C4-2B (cell line): ENCODE measurements around the gene GOLGA1.

Experiments
- ZFX ChIP-seq: fragments of 450-650 bp; IDR thresholded peaks from 2 replicates; pipeline ENCODE4 v1.6.1; 2017
- TF ChIP-seq, protein P1 (sequence below): fragments of 450-650 bp; conservative IDR thresholded peaks from 2 replicates; pipeline ENCODE4 v1.5.1; 2017; ENCODE audit warnings: mild to moderate bottlenecking

- TF ChIP-seq, protein P1, sequence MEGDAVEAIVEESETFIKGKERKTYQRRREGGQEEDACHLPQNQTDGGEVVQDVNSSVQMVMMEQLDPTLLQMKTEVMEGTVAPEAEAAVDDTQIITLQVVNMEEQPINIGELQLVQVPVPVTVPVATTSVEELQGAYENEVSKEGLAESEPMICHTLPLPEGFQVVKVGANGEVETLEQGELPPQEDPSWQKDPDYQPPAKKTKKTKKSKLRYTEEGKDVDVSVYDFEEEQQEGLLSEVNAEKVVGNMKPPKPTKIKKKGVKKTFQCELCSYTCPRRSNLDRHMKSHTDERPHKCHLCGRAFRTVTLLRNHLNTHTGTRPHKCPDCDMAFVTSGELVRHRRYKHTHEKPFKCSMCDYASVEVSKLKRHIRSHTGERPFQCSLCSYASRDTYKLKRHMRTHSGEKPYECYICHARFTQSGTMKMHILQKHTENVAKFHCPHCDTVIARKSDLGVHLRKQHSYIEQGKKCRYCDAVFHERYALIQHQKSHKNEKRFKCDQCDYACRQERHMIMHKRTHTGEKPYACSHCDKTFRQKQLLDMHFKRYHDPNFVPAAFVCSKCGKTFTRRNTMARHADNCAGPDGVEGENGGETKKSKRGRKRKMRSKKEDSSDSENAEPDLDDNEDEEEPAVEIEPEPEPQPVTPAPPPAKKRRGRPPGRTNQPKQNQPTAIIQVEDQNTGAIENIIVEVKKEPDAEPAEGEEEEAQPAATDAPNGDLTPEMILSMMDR = no peak
- TF ChIP-seq ZFX = no peak
These were observed 5.3 kb upstream of the GOLGA1 start for GRCh38 chr9:124946167-124946566.
